Stomach (tissue), 9 donors: Measurements from ENCODE around the gene GABRP. TPM values are rescaled to one million over a fixed set of nuclear protein-coding genes. Genes with fewer than 3 reads are reported as not detected.
"Not testable (repeated sequence)": the region's sequence is repeated elsewhere in the genome, so short reads cannot be mapped to it uniquely, and the experiment has no call there.

Experiments
- DNase-seq, 2 donors: peaks; one replicate each; pipeline versions ENCODE4 v3.0.0 to v3.0.0-alpha.2; 2013 to 2019
- H3K27ac ChIP-seq, 5 donors: fragments of 200-600 bp in 4 of 5; sonication (generic) in 4 of 5; one replicate each; pipeline ENCODE4 v1.5.1; 2013 to 2019; ENCODE audit warnings: mild to moderate bottlenecking in 1 of 5, moderate library complexity in 1 of 5
- H3K27me3 ChIP-seq, 3 donors: fragments of 200-600 bp; sonication (generic); one replicate each; pipeline ENCODE4 v1.5.1; 2017 to 2019; ENCODE audit warnings: mixed run types in 1 of 3
- H3K36me3 ChIP-seq, 4 donors: fragments of 200-600 bp; sonication (generic); 1 replicate in 3 of 4; 2 replicates in 1 of 4; pipeline ENCODE4 v1.5.1; 2016 to 2019
- H3K4me1 ChIP-seq, 4 donors: fragments of 200-600 bp; sonication (generic); one replicate each; pipeline ENCODE4 v1.5.1; 2016 to 2019
- H3K4me3 ChIP-seq, 4 donors: fragments of 200-600 bp; sonication (generic) in 3 of 4; one replicate each; pipeline ENCODE4 v1.5.1; 2016 to 2019; ENCODE audit warnings: mild to moderate bottlenecking in 1 of 4
- H3K9me3 ChIP-seq, 4 donors: fragments of 200-600 bp; sonication (generic); one replicate each; pipeline ENCODE4 v1.5.1; 2016 to 2019
- EP300 ChIP-seq: sonication (generic); formaldehyde crosslinking; IDR thresholded peaks from one replicate; pipeline ENCODE4 v1.6.1; 2017; ENCODE audit warnings: antibody characterized with exemption
- POLR2A ChIP-seq, 4 donors: fragments of 450-650 bp; IDR thresholded peaks; one replicate each; pipeline ENCODE4 v1.6.1; 2016; ENCODE audit warnings: antibody characterized with exemption in 4 of 4, control low read depth in 2 of 4, mild to moderate bottlenecking in 1 of 4, moderate library complexity in 1 of 4
- POLR2AphosphoS5 ChIP-seq, 3 donors: sonication (generic); formaldehyde crosslinking; IDR thresholded peaks; one replicate each; pipeline ENCODE4 v1.6.1; 2016; ENCODE audit warnings: antibody characterized with exemption in 3 of 3
- WGBS, 5 donors: extraction: QIAGEN DNeasy Blood & Tissue Kit in 3 of 5; methylation state at CpG; one replicate each; pipeline versions ENCODE4 v1.1.5 to v1.1.7; 2013 to 2018; 5-methylcytosine and 5-hydroxymethylcytosine counted together
- intact Hi-C: fragments of 100-400 bp; cut with DNase I; formaldehyde crosslinking; loops from one replicate; pipeline ENCODE4 v1.15.1; 2023; ENCODE audit warnings: low total_unique reads
- polyA plus RNA-seq, 3 donors: library from polyadenylated mRNA; stranded (reverse); fragments of 200-250 nt; gene quantifications; one replicate each; pipeline ENCODE4 v1.2.3, GENCODE V29; 2013
- total RNA-seq, 5 donors: library from RNA; depleted of rRNA; stranded (reverse); fragments of >200 nt; gene quantifications; one replicate each; pipeline versions ENCODE4 v1.1.0 to v1.2.3, GENCODE V29; 2014 to 2016
- TF ChIP-seq, protein P1 (sequence below), 7 experiments: fragments of 450-650 bp in 4 of 7; fragments of 200-600 bp in 3 of 7; sonication (generic) in 3 of 7; IDR thresholded peaks; one replicate each; pipeline ENCODE4 v1.5.1; 2016 to 2019; ENCODE audit warnings: antibody characterized with exemption in 7 of 7, control low read depth in 2 of 7, mild to moderate bottlenecking in 1 of 7
- donor health status: healthy with polysubstance abuse.
- donor health status: Bipolar disorder and iron deficiency.
- donor health status: healthy.

GABRP gene
- total and polyA plus RNA-seq, 8 donors: under 0.01 to 31.7 (median 1.0) TPM; not detected in 2

DNA sequence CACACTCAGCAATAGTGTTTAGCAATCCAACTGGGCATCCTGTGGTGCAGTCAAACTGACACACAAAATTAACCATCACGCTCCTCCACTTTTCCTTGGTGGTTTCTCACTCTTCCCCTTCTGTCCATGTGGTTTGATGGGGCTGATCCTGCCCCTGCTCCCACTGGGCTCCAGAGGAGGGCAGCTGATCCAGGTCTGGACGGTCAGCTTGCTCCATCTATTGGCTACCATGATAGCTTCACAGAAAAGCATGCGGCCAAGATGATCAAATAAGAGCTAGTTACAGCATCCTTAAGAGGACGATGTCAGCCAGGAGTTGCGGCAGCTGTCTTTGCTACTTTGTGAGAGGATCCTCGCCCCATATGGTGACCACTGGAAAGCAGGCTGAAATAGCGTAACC is 48.7 kb downstream of the GABRP start:
- Histone ChIP-seq H3K4me3 (no peak overlapping the region), H3K4me1 (no peaks in the 10 kb centered on the region), H3K27me3 (no peaks in the 10 kb centered on the region), H3K36me3 (no peaks in the 10 kb centered on the region), H3K27ac (no peak overlapping the region), H3K9me3 (no peaks in the 10 kb centered on the region)
- intact Hi-C loops: no loop called here
- WGBS, 5 donors: 74 to 89% (median 82%) methylated on average over 7 of the region's 7 CpGs
- no peak for TF ChIP-seq POLR2A (IDR thresholded peaks at IDR 0.05)
- TF ChIP-seq EP300: no peak
- TF ChIP-seq, protein P1, sequence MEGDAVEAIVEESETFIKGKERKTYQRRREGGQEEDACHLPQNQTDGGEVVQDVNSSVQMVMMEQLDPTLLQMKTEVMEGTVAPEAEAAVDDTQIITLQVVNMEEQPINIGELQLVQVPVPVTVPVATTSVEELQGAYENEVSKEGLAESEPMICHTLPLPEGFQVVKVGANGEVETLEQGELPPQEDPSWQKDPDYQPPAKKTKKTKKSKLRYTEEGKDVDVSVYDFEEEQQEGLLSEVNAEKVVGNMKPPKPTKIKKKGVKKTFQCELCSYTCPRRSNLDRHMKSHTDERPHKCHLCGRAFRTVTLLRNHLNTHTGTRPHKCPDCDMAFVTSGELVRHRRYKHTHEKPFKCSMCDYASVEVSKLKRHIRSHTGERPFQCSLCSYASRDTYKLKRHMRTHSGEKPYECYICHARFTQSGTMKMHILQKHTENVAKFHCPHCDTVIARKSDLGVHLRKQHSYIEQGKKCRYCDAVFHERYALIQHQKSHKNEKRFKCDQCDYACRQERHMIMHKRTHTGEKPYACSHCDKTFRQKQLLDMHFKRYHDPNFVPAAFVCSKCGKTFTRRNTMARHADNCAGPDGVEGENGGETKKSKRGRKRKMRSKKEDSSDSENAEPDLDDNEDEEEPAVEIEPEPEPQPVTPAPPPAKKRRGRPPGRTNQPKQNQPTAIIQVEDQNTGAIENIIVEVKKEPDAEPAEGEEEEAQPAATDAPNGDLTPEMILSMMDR (IDR thresholded peaks at IDR 0.05): no peak
- TF ChIP-seq POLR2AphosphoS5 (IDR thresholded peaks at IDR 0.05): no peak
- no peak for DNase-seq

DNA sequence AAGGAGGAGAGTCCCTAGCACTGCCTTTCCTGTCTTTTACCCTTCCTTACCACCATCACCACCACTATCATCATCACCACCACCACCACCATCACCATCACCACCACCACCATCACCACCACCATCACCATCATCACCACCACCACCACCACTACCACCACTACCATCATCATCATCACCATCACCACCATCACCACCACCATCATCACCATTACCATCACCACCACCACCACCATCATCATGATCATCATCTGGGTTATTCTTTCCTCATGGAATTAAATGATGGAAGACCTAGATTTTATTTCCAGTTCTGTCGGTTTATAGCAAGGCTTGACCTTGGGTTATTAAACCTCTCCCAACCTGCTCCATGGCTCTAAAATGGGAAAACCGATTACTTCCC is 50.5 kb downstream of the GABRP start:
- H3K36me3 ChIP-seq, H3K4me1 ChIP-seq, intact Hi-C loops, H3K27me3 ChIP-seq, DNase-seq, H3K9me3 ChIP-seq, H3K4me3 ChIP-seq, H3K27ac ChIP-seq: not testable (repeated sequence)
- WGBS, 5 donors: 85 to 98% (median 93%) methylated on average over 2 of the region's 2 CpGs

DNA sequence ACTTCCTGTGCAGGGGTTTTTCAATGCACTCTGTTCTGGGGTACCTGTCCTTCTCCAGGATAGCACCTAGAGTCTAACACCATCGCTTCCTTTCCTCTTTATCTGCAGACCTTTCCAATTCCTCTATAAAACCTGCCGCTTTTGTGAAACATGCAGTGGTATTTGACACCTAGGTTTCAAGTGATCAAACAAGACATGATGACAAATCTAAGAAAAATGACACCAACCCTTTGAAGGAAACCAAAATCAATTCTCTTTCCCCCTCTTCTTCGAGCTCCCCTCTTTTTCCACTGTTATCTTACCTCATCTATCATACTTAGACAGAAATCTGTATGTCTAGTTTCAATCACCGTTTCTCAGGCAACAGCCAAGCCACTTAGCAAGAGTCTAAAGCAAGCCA is 52.7 kb downstream of the GABRP start:
- H3K36me3 ChIP-seq: no peaks in the 10 kb centered on the region
- WGBS, 5 donors: 42 to 64% (median 47%) methylated on average over 4 of the region's 4 CpGs
- DNase-seq: no peak
- no peaks in the 10 kb centered on the region for H3K27me3 ChIP-seq
- intact Hi-C loops: no loop called here
- H3K4me3 ChIP-seq: no peak overlapping the region
- no peak overlapping the region for H3K27ac ChIP-seq
- no peaks in the 10 kb centered on the region for H3K4me1 ChIP-seq
- no peaks in the 10 kb centered on the region for H3K9me3 ChIP-seq
- no peak for TF ChIP-seq EP300
- TF ChIP-seq POLR2A (IDR thresholded peaks at IDR 0.05): no peak
- TF ChIP-seq POLR2AphosphoS5 (IDR thresholded peaks at IDR 0.05): no peak
- TF ChIP-seq, protein P1 (IDR thresholded peaks at IDR 0.05): no peak

DNA sequence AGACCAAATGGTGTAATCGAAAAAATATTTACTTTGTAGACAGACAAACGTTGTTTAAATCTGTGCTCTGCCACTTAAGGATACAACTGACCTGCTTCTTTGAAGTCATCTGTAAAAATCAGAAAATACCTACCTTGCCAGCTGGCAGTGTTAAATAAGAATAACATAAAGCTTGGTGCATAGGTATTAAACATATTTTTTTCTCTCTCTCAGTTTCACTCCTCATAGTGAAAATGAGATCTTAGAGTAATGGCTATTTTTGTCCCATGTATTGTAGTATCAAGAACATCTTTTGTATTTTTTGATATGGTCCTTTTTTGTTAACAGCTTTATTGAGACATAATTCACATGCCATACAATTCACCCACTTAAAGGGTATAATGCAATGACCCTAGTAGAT is 60.3 kb downstream of the GABRP start:
- H3K9me3 ChIP-seq: no peaks in the 10 kb centered on the region
- H3K36me3 ChIP-seq: no peaks in the 10 kb centered on the region
- WGBS, 5 donors: 50 to 70% (median 63%) methylated on average over 2 of the region's 2 CpGs
- H3K27me3 ChIP-seq: no peaks in the 10 kb centered on the region
- no peak for DNase-seq
- H3K4me1 ChIP-seq: no peaks in the 10 kb centered on the region
- no peak overlapping the region for H3K27ac ChIP-seq
- TF ChIP-seq, protein P1 (IDR thresholded peaks at IDR 0.05): no peak
- no peak for TF ChIP-seq EP300
- intact Hi-C loops: no loop called here
- H3K4me3 ChIP-seq: no peak overlapping the region

DNA sequence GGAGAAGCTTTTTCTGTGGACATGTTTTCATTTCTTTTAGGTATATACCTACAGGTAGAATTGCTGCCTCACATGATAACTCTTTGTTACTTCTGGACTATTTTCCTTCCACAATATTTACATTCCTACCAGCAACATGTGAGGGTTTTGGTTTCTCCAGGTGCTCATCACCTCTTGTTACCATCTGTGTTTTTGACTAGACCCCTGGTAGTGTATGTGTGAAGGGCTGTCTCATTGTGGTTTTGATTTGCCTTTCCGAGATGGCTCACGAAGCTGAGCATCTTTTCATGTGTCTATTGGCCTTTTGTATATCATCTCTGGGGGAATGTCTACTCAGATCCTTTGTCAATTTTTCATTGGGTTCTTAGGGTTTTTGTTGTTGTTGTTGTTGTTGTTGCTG is 61.1 kb downstream of the GABRP start:
- H3K9me3 ChIP-seq: no peaks in the 10 kb centered on the region
- intact Hi-C loops: no loop called here
- H3K36me3 ChIP-seq: no peaks in the 10 kb centered on the region
- TF ChIP-seq EP300: no peak
- TF ChIP-seq, protein P1 (IDR thresholded peaks at IDR 0.05): no peak
- TF ChIP-seq POLR2AphosphoS5 (IDR thresholded peaks at IDR 0.05): no peak
- no peak for TF ChIP-seq POLR2A (IDR thresholded peaks at IDR 0.05)
- no peak overlapping the region for H3K4me3 ChIP-seq
- no peak overlapping the region for H3K27ac ChIP-seq
- no peaks in the 10 kb centered on the region for H3K4me1 ChIP-seq
- no peak for DNase-seq
- WGBS, 5 donors: 68 to 98% (median 75%) methylated on average over 2 of the region's 2 CpGs
- no peaks in the 10 kb centered on the region for H3K27me3 ChIP-seq
